Kidney (tissue), 14 donors: ENCODE measurements around the gene IKZF1. TPM values are rescaled to one million over a fixed set of nuclear protein-coding genes. Genes with fewer than 3 reads are reported as not detected.

Experiments used
- DNase-seq, 5 donors: peaks; one replicate each; pipeline ENCODE4 v3.0.0-alpha.2; 2013 to 2020
- FAIRE-seq: peaks from 2 replicates; lab custom pipeline; 2012; peaks lifted over from hg19 to GRCh38; lab: Jason Lieb, UNC
- H3K27ac ChIP-seq, 2 donors: one replicate each; pipeline ENCODE4 v1.7.0; 2013; ENCODE audit warnings: low read depth in 2 of 2, low read length in 2 of 2, inconsistent platforms in 1 of 2
- H3K27me3 ChIP-seq: one replicate; pipeline ENCODE4 v1.7.1; 2013; ENCODE audit warnings: low read length, inconsistent platforms; ENCODE audit not compliant: control insufficient read depth, insufficient read depth
- H3K36me3 ChIP-seq, 3 donors: one replicate each; pipeline versions ENCODE4 v1.7.0 to v1.7.1; 2013; ENCODE audit warnings: low read length in 3 of 3, control low read depth in 1 of 3, inconsistent platforms in 1 of 3; ENCODE audit not compliant: insufficient read depth in 3 of 3, control insufficient read depth in 2 of 3
- H3K4me1 ChIP-seq, 3 donors: one replicate each; pipeline versions ENCODE4 v1.7.0 to v1.7.1; 2013; ENCODE audit warnings: low read length in 3 of 3, inconsistent platforms in 1 of 3, low read depth in 1 of 3; ENCODE audit not compliant: control insufficient read depth in 2 of 3, insufficient read depth in 2 of 3
- H3K4me3 ChIP-seq, 3 donors: one replicate each; pipeline versions ENCODE4 v1.7.0 to v1.8.1; 2013; ENCODE audit warnings: low read length in 3 of 3, control low read depth in 1 of 3, inconsistent platforms in 1 of 3
- H3K9ac ChIP-seq, 3 donors: one replicate each; pipeline versions ENCODE4 v1.7.0 to v1.7.1; 2013; ENCODE audit warnings: low read length in 3 of 3, control low read depth in 1 of 3, inconsistent platforms in 1 of 3
- H3K9me3 ChIP-seq, 3 donors: one replicate each; pipeline versions ENCODE4 v1.7.0 to v1.7.1; 2013; ENCODE audit warnings: low read length in 3 of 3, control low read depth in 1 of 3, inconsistent platforms in 1 of 3; ENCODE audit not compliant: control insufficient read depth in 2 of 3, insufficient read depth in 1 of 3
- CTCF ChIP-seq: IDR thresholded peaks from 3 replicates; pipeline ENCODE4 v1.5.1; 2012; ENCODE audit warnings: mild to moderate bottlenecking, moderate library complexity, borderline replicate concordance; ENCODE audit not compliant: insufficient read depth; ENCODE audit errors: extremely low read depth
- intact Hi-C: fragments of 100-400 bp; cut with DNase I; formaldehyde crosslinking; loops from one replicate; pipeline ENCODE4 v1.11.1; 2022
- polyA plus RNA-seq: library from polyadenylated mRNA; stranded (reverse); fragments of 350-450 nt; fragmentation: Illumina TruSeq; extraction: RNeasy Lipid Tissue Mini Kit (QIAGEN cat#74804); gene quantifications from one replicate; pipeline ENCODE4 v1.2.3, GENCODE V29; 2014; ENCODE audit warnings: low read depth, low replicate concordance; ENCODE audit not compliant: insufficient read depth
- total RNA-seq: library from RNA; stranded (reverse); fragmentation: NEBNext Ultra II Directional; extraction: Animal tissue kit (Norgen Biotek cat#: 25700); gene quantifications from one replicate; pipeline ENCODE4 v1.2.1, GENCODE V29; 2021
- donor health status: control.
- donor health status: control.
- donor health status: control.
- donor health status: control.
- donor health status: control.
- donor health status: DM: yes; HTN: yes; CAD: no.
- donor health status: Normal renal cell carcinoma (clear cell type).

The IKZF1 gene
- total and polyA plus RNA-seq, 2 donors from 2014 or later, result 0.52 to 36.8 TPM

GRCh38 chr7:50446542-50446960 lies 142.0 kb downstream of the IKZF1 start:
- H3K27me3 ChIP-seq, result no peaks in the 10 kb centered on the region
- H3K9me3 ChIP-seq, result no peaks in the 10 kb centered on the region
- no peak for FAIRE-seq
- peaks cover 3 to 7% (median 5%) of the 10 kb centered on the region in 3 donors for H3K4me1 ChIP-seq
- no peak overlapping the region for H3K27ac ChIP-seq
- no peak overlapping the region for H3K4me3 ChIP-seq
- peaks cover 0 to 7% (median 2%) of the 10 kb centered on the region in 3 donors for H3K36me3 ChIP-seq
- intact Hi-C loops, result no loop called here
- no peak for DNase-seq
- H3K9ac ChIP-seq, result no peak overlapping the region
- no peak for TF ChIP-seq CTCF

- Histone ChIP-seq H3K36me3 (peaks cover 0 to 7% (median 2%) of the 10 kb centered on the region in 3 donors), H3K4me3 (no peak overlapping the region), H3K27ac (no peak overlapping the region), H3K9me3 (no peaks in the 10 kb centered on the region), H3K9ac (no peak overlapping the region), H3K27me3 (no peaks in the 10 kb centered on the region), H3K4me1 (peaks cover 3 to 7% (median 5%) of the 10 kb centered on the region in 3 donors)
- intact Hi-C loops, result no loop called here
- TF ChIP-seq CTCF, result no peak
- DNase-seq (no peak), FAIRE-seq (no peak)
Measured at GRCh38 chr7:50448823-50449222, 144.3 kb downstream of the IKZF1 start.

GRCh38 chr7:50449501-50449880 lies 145.0 kb downstream of the IKZF1 start:
- TF ChIP-seq CTCF, result no peak
- Histone ChIP-seq H3K27me3 (no peaks in the 10 kb centered on the region), H3K36me3 (peaks cover 0 to 7% (median 2%) of the 10 kb centered on the region in 3 donors), H3K27ac (no peak overlapping the region), H3K4me3 (peak overlapping the region; percentile 52 to 85 (median 78)), H3K9me3 (no peaks in the 10 kb centered on the region), H3K9ac (peak overlapping the region in 1 of 3 donors; percentile 69), H3K4me1 (peaks cover 3 to 7% (median 5%) of the 10 kb centered on the region in 3 donors)
- peak in 2 of 5 donors; percentile 9 to 33 for DNase-seq
- intact Hi-C loops, result no loop called here
- FAIRE-seq, result no peak
